OCI-LY7 (cell line): ENCODE results near the gene YY1AP1.
"Not testable (repeated sequence)": the region's sequence is repeated elsewhere in the genome, so short reads cannot be mapped to it uniquely, and the experiment has no call there.

ENCODE experiments used
- CTCF ChIP-seq: fragments of 200-600 bp; sonication (generic); conservative IDR thresholded peaks from 2 replicates; pipeline ENCODE4 v1.5.1; 2014; ENCODE audit warnings: mild to moderate bottlenecking, antibody characterized with exemption, low read length, moderate library complexity, mixed read lengths
- EZH2phosphoT487 ChIP-seq: fragments of 200-600 bp; sonication (generic); IDR thresholded peaks from 2 replicates; pipeline ENCODE4 v1.6.1; 2018; ENCODE audit warnings: low read depth, borderline replicate concordance, mild to moderate bottlenecking, mixed run types, antibody characterized with exemption, low read length, moderate library complexity, mixed read lengths

- TF ChIP-seq CTCF, EZH2phosphoT487: not testable (repeated sequence)
Observed at GRCh38 chr1:155704414-155704813, 15.8 kb upstream of the YY1AP1 start.
